H1 (cell line): ENCODE data around the gene GRID2. TPM values are rescaled to one million over a fixed set of nuclear protein-coding genes. Genes with fewer than 3 reads are reported as not detected.

ENCODE experiments used
- BRCA1 ChIP-seq: IDR thresholded peaks from 2 replicates; pipeline ENCODE4 v1.6.1; 2012; ENCODE audit warnings: low read depth, low read length, improper control_type of control experiment
- CHD1 ChIP-seq: IDR thresholded peaks from 2 replicates; pipeline ENCODE4 v1.6.1; 2012; ENCODE audit warnings: low read depth, low read length, improper control_type of control experiment
- CREB1 ChIP-seq: IDR thresholded peaks from 2 replicates; pipeline ENCODE4 v1.6.1; 2012; ENCODE audit warnings: inconsistent platforms
- EGR1 ChIP-seq: IDR thresholded peaks from 2 replicates; pipeline ENCODE4 v1.6.1; 2011; ENCODE audit warnings: low read depth, low read length, borderline replicate concordance
- FOSL1 ChIP-seq: IDR thresholded peaks from 2 replicates; pipeline ENCODE4 v1.6.1; 2011; ENCODE audit warnings: mild to moderate bottlenecking, low read depth, low read length, moderate library complexity; ENCODE audit not compliant: insufficient read depth
- HDAC6 ChIP-seq: IDR thresholded peaks from one replicate; pipeline ENCODE4 v1.7.1; 2012; ENCODE audit warnings: low read depth, mild to moderate bottlenecking, inconsistent platforms, low read length, moderate library complexity
- KDM4A ChIP-seq: IDR thresholded peaks from one replicate; pipeline ENCODE4 v1.7.1; 2012; ENCODE audit warnings: low read depth, mild to moderate bottlenecking, moderate library complexity, low read length, inconsistent platforms; ENCODE audit not compliant: severe bottlenecking
- POLR2AphosphoS5 ChIP-seq: IDR thresholded peaks from 2 replicates; pipeline ENCODE4 v1.6.1; 2011; ENCODE audit warnings: low read depth, low read length
- POU5F1 ChIP-seq: IDR thresholded peaks from 2 replicates; pipeline ENCODE4 v1.6.1; 2011; ENCODE audit warnings: low read depth, mild to moderate bottlenecking, low read length, moderate library complexity
- SIN3A ChIP-seq, 2 experiments: IDR thresholded peaks in 1 of 2; conservative IDR thresholded peaks in 1 of 2; 2 replicates each; pipeline ENCODE4 v1.6.1; 2011 to 2012; ENCODE audit warnings: low read length in 2 of 2, improper control_type of control experiment in 1 of 2, low read depth in 1 of 2, mild to moderate bottlenecking in 1 of 2
- SIRT6 ChIP-seq: IDR thresholded peaks from one replicate; pipeline ENCODE4 v1.7.1; 2012; ENCODE audit warnings: low read length, inconsistent platforms
- SP1 ChIP-seq: IDR thresholded peaks from 2 replicates; pipeline ENCODE4 v1.6.1; 2011; ENCODE audit warnings: low read depth, low read length
- SP2 ChIP-seq: IDR thresholded peaks from 2 replicates; pipeline ENCODE4 v1.6.1; 2012; ENCODE audit warnings: mild to moderate bottlenecking, low read length, inconsistent platforms
- SRF ChIP-seq: IDR thresholded peaks from 2 replicates; pipeline ENCODE4 v1.6.1; 2011; ENCODE audit warnings: mild to moderate bottlenecking, low read depth, low read length, moderate library complexity
- TAF1 ChIP-seq: IDR thresholded peaks from 2 replicates; pipeline ENCODE4 v1.6.1; 2011; ENCODE audit warnings: mild to moderate bottlenecking, low read depth, low read length
- TAF7 ChIP-seq: optimal IDR thresholded peaks from 2 replicates; pipeline ENCODE3; 2011; ENCODE audit warnings: low read depth, mild to moderate bottlenecking, inconsistent platforms, low read length, moderate library complexity, borderline replicate concordance
- TEAD4 ChIP-seq: IDR thresholded peaks from 2 replicates; pipeline ENCODE4 v1.6.1; 2012; ENCODE audit warnings: low read depth, low read length, inconsistent platforms, mixed read lengths
- USF2 ChIP-seq: IDR thresholded peaks from 2 replicates; pipeline ENCODE4 v1.6.1; 2011; ENCODE audit warnings: low read length, improper control_type of control experiment
- YY1 ChIP-seq: IDR thresholded peaks from 2 replicates; pipeline ENCODE4 v1.6.1; 2011; ENCODE audit warnings: low read depth, mild to moderate bottlenecking, low read length
- polyA plus RNA-seq, 7 experiments: library from polyadenylated mRNA; depleted of rRNA in 3 of 7; stranded (reverse) in 5 of 7; unstranded in 2 of 7; fragments of >200 nt in 5 of 7; fragments of 200-250 nt in 2 of 7; gene quantifications; 1 replicate in 5 of 7; 2 replicates in 1 of 7; 4 replicates in 1 of 7; pipeline versions ENCODE4 v1.2.1 to v1.2.3, GENCODE V29; 2011 to 2013; ENCODE audit warnings: missing spikeins in 2 of 7, mixed read lengths in 2 of 7
- total RNA-seq: library from RNA; stranded (reverse); fragmentation: NEBNext Ultra II Directional; extraction: Animal tissue kit (Norgen Biotek cat#: 25700); gene quantifications from 2 replicates; pipeline ENCODE4 v1.2.1, GENCODE V29; 2021
- TF ChIP-seq, protein P1 (sequence below): IDR thresholded peaks from 2 replicates; pipeline ENCODE4 v1.6.1; 2012; ENCODE audit warnings: inconsistent platforms
- TF ChIP-seq, protein P2 (sequence below): IDR thresholded peaks from 2 replicates; pipeline ENCODE4 v1.6.1; 2012; ENCODE audit warnings: low read length, inconsistent platforms
- TF ChIP-seq, protein P3 (sequence below): IDR thresholded peaks from 2 replicates; pipeline ENCODE4 v1.6.1; 2012; ENCODE audit warnings: inconsistent platforms
- TF ChIP-seq, protein P4 (sequence below): IDR thresholded peaks from 2 replicates; pipeline ENCODE4 v1.6.1; 2011; ENCODE audit warnings: low read depth, mild to moderate bottlenecking, low read length; ENCODE audit not compliant: insufficient read depth

The GRID2 gene
- total and polyA plus RNA-seq, 2 of the 8 experiments (the other 6 are each of a cell fraction or from before 2014, with no cell fraction given): 31.1 to 81.9 TPM

- TF ChIP-seq CREB1 (peak; percentile 14; the same call in 1 of the 2 replicates), FOSL1 (0 out of 2 replicates have a peak, but pooled peaks have one; percentile 43), SIN3A (conservative IDR thresholded peaks at IDR 0.05 in 1 of 2, IDR thresholded peaks at IDR 0.05 in 1 of 2; ENCODE audit: low read depth in 1 of 2, low read length in 2 of 2) (0 out of 4 replicates have a peak, but pooled peaks of 1 of the 2 experiments have one; percentile 65), USF2 (0 out of 2 replicates have a peak, but pooled peaks have one; percentile 22), EGR1 (peak; percentile 34; the same call in 1 of the 2 replicates), TAF7 (no peak), SRF (no peak), POLR2AphosphoS5 (no peak; the same call in 1 of the 2 replicates), SP2 (no peak), YY1 (no peak), TEAD4 (no peak), SP1 (no peak), BRCA1 (no peak), HDAC6 (no peak), TAF1 (no peak), CHD1 (no peak), POU5F1 (no peak), SIRT6 (no peak), KDM4A (no peak)
- TF ChIP-seq, protein P1, sequence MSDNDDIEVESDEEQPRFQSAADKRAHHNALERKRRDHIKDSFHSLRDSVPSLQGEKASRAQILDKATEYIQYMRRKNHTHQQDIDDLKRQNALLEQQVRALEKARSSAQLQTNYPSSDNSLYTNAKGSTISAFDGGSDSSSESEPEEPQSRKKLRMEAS: no peak
- TF ChIP-seq, protein P2, sequence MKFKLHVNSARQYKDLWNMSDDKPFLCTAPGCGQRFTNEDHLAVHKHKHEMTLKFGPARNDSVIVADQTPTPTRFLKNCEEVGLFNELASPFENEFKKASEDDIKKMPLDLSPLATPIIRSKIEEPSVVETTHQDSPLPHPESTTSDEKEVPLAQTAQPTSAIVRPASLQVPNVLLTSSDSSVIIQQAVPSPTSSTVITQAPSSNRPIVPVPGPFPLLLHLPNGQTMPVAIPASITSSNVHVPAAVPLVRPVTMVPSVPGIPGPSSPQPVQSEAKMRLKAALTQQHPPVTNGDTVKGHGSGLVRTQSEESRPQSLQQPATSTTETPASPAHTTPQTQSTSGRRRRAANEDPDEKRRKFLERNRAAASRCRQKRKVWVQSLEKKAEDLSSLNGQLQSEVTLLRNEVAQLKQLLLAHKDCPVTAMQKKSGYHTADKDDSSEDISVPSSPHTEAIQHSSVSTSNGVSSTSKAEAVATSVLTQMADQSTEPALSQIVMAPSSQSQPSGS: peak; percentile 11; the same call in 1 of the 2 replicates
- TF ChIP-seq, protein P3, sequence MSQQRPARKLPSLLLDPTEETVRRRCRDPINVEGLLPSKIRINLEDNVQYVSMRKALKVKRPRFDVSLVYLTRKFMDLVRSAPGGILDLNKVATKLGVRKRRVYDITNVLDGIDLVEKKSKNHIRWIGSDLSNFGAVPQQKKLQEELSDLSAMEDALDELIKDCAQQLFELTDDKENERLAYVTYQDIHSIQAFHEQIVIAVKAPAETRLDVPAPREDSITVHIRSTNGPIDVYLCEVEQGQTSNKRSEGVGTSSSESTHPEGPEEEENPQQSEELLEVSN: peak; percentile 80
- TF ChIP-seq, protein P4, sequence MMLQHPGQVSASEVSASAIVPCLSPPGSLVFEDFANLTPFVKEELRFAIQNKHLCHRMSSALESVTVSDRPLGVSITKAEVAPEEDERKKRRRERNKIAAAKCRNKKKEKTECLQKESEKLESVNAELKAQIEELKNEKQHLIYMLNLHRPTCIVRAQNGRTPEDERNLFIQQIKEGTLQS: no peak
These were observed 47.9 kb upstream of the GRID2 start (continued) for GRCh38 chr4:92255920-92256244.
